ENCODE results near the gene KIF12.
"Not testable (repeated sequence)": the region's sequence is repeated elsewhere in the genome, so short reads cannot be mapped to it uniquely, and the experiment has no call there.

DNA sequence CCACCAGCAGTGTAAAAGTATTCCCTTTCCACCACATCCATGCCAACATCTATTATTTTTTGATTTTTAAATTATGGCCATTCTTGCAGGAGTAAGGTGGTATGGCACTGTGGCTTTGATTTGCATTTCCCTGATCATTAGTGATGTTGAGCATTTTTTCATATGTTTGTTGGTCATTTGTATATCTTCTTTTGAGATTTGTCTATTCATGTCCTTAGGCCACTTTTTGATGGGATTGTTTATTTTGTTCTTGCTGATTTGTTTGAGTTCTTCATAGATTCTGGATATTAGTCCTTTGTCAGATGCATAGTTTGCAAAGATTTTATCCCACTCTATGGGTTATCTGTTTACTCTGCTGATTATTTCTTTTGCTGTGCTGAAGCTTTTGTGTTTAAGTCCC lies 55.4 kb downstream of the KIF12 start:
- TF ChIP-seq, protein P1, sequence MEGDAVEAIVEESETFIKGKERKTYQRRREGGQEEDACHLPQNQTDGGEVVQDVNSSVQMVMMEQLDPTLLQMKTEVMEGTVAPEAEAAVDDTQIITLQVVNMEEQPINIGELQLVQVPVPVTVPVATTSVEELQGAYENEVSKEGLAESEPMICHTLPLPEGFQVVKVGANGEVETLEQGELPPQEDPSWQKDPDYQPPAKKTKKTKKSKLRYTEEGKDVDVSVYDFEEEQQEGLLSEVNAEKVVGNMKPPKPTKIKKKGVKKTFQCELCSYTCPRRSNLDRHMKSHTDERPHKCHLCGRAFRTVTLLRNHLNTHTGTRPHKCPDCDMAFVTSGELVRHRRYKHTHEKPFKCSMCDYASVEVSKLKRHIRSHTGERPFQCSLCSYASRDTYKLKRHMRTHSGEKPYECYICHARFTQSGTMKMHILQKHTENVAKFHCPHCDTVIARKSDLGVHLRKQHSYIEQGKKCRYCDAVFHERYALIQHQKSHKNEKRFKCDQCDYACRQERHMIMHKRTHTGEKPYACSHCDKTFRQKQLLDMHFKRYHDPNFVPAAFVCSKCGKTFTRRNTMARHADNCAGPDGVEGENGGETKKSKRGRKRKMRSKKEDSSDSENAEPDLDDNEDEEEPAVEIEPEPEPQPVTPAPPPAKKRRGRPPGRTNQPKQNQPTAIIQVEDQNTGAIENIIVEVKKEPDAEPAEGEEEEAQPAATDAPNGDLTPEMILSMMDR (IDR thresholded peaks at IDR 0.05), result not testable (repeated sequence)
- not testable (repeated sequence) for TF ChIP-seq POLR2A (IDR thresholded peaks at IDR 0.05)

Data from lower leg skin (tissue), 3 donors.